Breast epithelium (tissue), 3 donors: Measurements from ENCODE around the gene PAK6.

ENCODE experiments used
- POLR2A ChIP-seq: fragments of 450-650 bp; IDR thresholded peaks from one replicate; pipeline ENCODE4 v1.6.1; 2016; ENCODE audit warnings: antibody characterized with exemption, mild to moderate bottlenecking, moderate library complexity
- POLR2AphosphoS5 ChIP-seq, 3 donors: sonication (generic); formaldehyde crosslinking; IDR thresholded peaks; one replicate each; pipeline ENCODE4 v1.6.1; 2017; ENCODE audit warnings: antibody characterized with exemption in 3 of 3
- TF ChIP-seq, protein P1 (sequence below), 3 donors: fragments of 450-650 bp; IDR thresholded peaks; one replicate each; pipeline ENCODE4 v1.5.1; 2016 to 2017; ENCODE audit warnings: antibody characterized with exemption in 3 of 3, mild to moderate bottlenecking in 3 of 3, moderate library complexity in 3 of 3

DNA sequence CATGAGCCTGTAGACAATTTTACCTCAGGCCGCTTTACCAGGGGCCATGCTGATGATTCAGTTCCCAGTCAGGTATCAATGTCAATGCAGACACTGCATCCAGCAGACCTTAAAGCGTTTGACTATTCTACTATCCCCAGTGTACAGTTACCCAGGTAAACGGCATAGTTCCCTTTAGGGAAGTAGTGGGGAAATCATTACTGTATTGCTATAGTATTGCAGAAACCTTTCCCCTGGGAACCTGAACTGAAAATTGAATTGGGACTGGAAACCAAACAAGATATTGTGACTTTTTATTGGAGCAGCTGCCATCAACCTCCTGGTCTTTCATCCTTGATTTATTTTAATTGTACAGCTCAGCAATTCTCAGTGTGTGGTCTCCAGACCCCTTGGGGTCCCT is 78.1 kb downstream of the PAK6 start:
- TF ChIP-seq, protein P1, sequence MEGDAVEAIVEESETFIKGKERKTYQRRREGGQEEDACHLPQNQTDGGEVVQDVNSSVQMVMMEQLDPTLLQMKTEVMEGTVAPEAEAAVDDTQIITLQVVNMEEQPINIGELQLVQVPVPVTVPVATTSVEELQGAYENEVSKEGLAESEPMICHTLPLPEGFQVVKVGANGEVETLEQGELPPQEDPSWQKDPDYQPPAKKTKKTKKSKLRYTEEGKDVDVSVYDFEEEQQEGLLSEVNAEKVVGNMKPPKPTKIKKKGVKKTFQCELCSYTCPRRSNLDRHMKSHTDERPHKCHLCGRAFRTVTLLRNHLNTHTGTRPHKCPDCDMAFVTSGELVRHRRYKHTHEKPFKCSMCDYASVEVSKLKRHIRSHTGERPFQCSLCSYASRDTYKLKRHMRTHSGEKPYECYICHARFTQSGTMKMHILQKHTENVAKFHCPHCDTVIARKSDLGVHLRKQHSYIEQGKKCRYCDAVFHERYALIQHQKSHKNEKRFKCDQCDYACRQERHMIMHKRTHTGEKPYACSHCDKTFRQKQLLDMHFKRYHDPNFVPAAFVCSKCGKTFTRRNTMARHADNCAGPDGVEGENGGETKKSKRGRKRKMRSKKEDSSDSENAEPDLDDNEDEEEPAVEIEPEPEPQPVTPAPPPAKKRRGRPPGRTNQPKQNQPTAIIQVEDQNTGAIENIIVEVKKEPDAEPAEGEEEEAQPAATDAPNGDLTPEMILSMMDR (IDR thresholded peaks at IDR 0.05) = no peak
- TF ChIP-seq POLR2AphosphoS5 (IDR thresholded peaks at IDR 0.05) (no peak), POLR2A (no peak)
